PC-3 (cell line): Measurements from ENCODE around the gene VAT1L.

Experiments used
- EZH2 ChIP-seq: fragments of 300-600 bp; sonication (generic); IDR thresholded peaks from one replicate; pipeline ENCODE4 v1.6.1; 2017; ENCODE audit warnings: antibody characterized with exemption, mild to moderate bottlenecking, low read length; ENCODE audit not compliant: unreplicated experiment
- EZH2phosphoT487 ChIP-seq: fragments of 300-600 bp; sonication (generic); IDR thresholded peaks from 2 replicates; pipeline ENCODE4 v1.6.1; 2018; ENCODE audit warnings: mild to moderate bottlenecking, antibody characterized with exemption, low read length, borderline replicate concordance
- TF ChIP-seq, protein P1 (sequence below): fragments of 300-600 bp; sonication (generic); conservative IDR thresholded peaks from 2 replicates; pipeline ENCODE4 v1.5.1; 2017; ENCODE audit warnings: antibody characterized with exemption, low read depth, mild to moderate bottlenecking, low read length

DNA sequence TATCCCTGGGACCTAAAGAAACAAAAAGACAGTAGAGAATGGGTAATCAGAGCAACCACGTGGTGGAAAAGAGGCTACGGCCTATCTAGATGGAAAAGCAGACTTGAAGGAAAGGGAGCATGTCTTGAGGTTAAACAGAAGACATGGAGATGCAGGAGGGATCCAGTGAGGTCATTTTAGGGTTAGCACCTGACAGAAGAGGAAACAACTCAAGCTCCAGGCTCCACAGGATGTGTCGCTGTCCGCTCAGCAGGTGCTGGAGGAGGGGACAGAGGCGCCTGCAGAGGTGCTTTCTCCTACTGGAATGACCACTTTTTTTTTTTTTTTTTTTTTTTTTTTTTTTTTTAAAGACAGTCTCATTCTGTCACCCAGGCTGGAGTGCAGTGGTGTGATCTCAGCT is 186.5 kb downstream of the VAT1L start:
- TF ChIP-seq, protein P1, sequence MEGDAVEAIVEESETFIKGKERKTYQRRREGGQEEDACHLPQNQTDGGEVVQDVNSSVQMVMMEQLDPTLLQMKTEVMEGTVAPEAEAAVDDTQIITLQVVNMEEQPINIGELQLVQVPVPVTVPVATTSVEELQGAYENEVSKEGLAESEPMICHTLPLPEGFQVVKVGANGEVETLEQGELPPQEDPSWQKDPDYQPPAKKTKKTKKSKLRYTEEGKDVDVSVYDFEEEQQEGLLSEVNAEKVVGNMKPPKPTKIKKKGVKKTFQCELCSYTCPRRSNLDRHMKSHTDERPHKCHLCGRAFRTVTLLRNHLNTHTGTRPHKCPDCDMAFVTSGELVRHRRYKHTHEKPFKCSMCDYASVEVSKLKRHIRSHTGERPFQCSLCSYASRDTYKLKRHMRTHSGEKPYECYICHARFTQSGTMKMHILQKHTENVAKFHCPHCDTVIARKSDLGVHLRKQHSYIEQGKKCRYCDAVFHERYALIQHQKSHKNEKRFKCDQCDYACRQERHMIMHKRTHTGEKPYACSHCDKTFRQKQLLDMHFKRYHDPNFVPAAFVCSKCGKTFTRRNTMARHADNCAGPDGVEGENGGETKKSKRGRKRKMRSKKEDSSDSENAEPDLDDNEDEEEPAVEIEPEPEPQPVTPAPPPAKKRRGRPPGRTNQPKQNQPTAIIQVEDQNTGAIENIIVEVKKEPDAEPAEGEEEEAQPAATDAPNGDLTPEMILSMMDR = no peak
- TF ChIP-seq EZH2 (no peak), EZH2phosphoT487 (no peak)
